Osteoblast (primary cell): Measurements from ENCODE around the gene PRKAR1A. TPM values are rescaled to one million over a fixed set of nuclear protein-coding genes. Genes with fewer than 3 reads are reported as not detected.

Experiments
- DNase-seq: peaks from one replicate; pipeline ENCODE4 v3.0.0; 2011; ENCODE audit warnings: low spot score, mixed read lengths; ENCODE audit not compliant: insufficient read length; ENCODE audit errors: missing footprints
- H2AFZ ChIP-seq: 2 replicates; pipeline ENCODE4 v1.6.0; 2011; ENCODE audit warnings: mild to moderate bottlenecking, low read length
- H3K27ac ChIP-seq: 2 replicates; pipeline ENCODE4 v1.5.1; 2011; ENCODE audit warnings: mild to moderate bottlenecking, low read depth, low read length, moderate library complexity
- H3K27me3 ChIP-seq: 2 replicates; pipeline ENCODE4 v1.6.0; 2012; ENCODE audit warnings: mild to moderate bottlenecking, control low read depth, inconsistent platforms, low read length, moderate library complexity; ENCODE audit not compliant: insufficient read depth
- H3K36me3 ChIP-seq: 2 replicates; pipeline ENCODE4 v1.5.1; 2011; ENCODE audit warnings: mild to moderate bottlenecking, low read length, control low read depth, moderate library complexity; ENCODE audit not compliant: insufficient read depth
- H3K4me1 ChIP-seq: 2 replicates; pipeline ENCODE4 v1.5.1; 2011; ENCODE audit warnings: mild to moderate bottlenecking, low read length, control low read depth, moderate library complexity; ENCODE audit not compliant: insufficient read depth
- H3K4me2 ChIP-seq: 2 replicates; pipeline ENCODE4 v1.6.0; 2011; ENCODE audit warnings: mild to moderate bottlenecking, low read length; ENCODE audit not compliant: insufficient read depth
- H3K4me3 ChIP-seq: fragments of 200-600 bp; sonication (generic); 3 replicates; pipeline ENCODE4 v1.5.1; 2012; ENCODE audit warnings: mild to moderate bottlenecking, low read length, inconsistent platforms; ENCODE audit not compliant: insufficient read depth
- H3K79me2 ChIP-seq: 2 replicates; pipeline ENCODE4 v1.6.0; 2012; ENCODE audit warnings: mild to moderate bottlenecking, low read length, control low read depth, inconsistent platforms; ENCODE audit not compliant: insufficient read depth
- H3K9me3 ChIP-seq: 2 replicates; pipeline ENCODE4 v1.5.1; 2011; ENCODE audit warnings: low read depth, low read length, control low read depth
- H4K20me1 ChIP-seq: 2 replicates; pipeline ENCODE4 v1.6.0; 2012; ENCODE audit warnings: mild to moderate bottlenecking, low read length, control low read depth; ENCODE audit not compliant: insufficient read depth
- total RNA-seq: library from RNA; depleted of rRNA; stranded (reverse); fragments of >200 nt; gene quantifications from 2 replicates; pipeline ENCODE4 v1.2.3, GENCODE V29; 2012
- TF ChIP-seq, protein P1 (sequence below): IDR thresholded peaks from 2 replicates; pipeline ENCODE4 v1.5.1; 2011; ENCODE audit warnings: mild to moderate bottlenecking, low read depth, low read length, moderate library complexity; ENCODE audit errors: extremely low read depth

PRKAR1A gene
- total RNA-seq, 1 donor: 259 TPM

DNA sequence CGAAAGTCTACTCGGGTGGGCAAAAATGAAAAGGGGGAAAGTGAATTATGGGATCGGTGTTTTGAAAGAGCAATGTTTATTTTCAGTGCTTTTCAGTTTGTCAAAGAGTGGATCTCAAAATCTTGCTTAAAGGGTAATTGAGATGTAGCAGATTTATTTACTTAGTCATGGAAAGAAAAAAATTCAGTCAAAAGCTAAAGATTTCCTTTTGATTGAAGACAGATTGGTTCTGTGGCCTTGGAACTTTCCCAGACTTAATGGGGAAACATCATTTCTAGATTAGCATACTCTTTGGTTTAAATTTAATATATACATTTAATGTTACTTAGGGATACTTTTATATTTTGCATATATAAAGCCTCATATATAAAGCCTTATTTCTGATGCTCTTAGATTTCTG is 20.6 kb downstream of the PRKAR1A start:
- Histone ChIP-seq H3K4me2 (no peak overlapping the region), H4K20me1 (no peaks in the 10 kb centered on the region), H3K27ac (peak overlapping the region; percentile 34), H3K4me3 (no peak overlapping the region), H3K9me3 (no peaks in the 10 kb centered on the region), H3K4me1 (peaks cover 20% of the 10 kb centered on the region), H2AFZ (no peak overlapping the region), H3K79me2 (peaks cover 11% of the 10 kb centered on the region), H3K36me3 (peaks cover 97% of the 10 kb centered on the region), H3K27me3 (no peaks in the 10 kb centered on the region)
- DNase-seq: no peak
- TF ChIP-seq, protein P1, sequence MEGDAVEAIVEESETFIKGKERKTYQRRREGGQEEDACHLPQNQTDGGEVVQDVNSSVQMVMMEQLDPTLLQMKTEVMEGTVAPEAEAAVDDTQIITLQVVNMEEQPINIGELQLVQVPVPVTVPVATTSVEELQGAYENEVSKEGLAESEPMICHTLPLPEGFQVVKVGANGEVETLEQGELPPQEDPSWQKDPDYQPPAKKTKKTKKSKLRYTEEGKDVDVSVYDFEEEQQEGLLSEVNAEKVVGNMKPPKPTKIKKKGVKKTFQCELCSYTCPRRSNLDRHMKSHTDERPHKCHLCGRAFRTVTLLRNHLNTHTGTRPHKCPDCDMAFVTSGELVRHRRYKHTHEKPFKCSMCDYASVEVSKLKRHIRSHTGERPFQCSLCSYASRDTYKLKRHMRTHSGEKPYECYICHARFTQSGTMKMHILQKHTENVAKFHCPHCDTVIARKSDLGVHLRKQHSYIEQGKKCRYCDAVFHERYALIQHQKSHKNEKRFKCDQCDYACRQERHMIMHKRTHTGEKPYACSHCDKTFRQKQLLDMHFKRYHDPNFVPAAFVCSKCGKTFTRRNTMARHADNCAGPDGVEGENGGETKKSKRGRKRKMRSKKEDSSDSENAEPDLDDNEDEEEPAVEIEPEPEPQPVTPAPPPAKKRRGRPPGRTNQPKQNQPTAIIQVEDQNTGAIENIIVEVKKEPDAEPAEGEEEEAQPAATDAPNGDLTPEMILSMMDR: no peak

DNA sequence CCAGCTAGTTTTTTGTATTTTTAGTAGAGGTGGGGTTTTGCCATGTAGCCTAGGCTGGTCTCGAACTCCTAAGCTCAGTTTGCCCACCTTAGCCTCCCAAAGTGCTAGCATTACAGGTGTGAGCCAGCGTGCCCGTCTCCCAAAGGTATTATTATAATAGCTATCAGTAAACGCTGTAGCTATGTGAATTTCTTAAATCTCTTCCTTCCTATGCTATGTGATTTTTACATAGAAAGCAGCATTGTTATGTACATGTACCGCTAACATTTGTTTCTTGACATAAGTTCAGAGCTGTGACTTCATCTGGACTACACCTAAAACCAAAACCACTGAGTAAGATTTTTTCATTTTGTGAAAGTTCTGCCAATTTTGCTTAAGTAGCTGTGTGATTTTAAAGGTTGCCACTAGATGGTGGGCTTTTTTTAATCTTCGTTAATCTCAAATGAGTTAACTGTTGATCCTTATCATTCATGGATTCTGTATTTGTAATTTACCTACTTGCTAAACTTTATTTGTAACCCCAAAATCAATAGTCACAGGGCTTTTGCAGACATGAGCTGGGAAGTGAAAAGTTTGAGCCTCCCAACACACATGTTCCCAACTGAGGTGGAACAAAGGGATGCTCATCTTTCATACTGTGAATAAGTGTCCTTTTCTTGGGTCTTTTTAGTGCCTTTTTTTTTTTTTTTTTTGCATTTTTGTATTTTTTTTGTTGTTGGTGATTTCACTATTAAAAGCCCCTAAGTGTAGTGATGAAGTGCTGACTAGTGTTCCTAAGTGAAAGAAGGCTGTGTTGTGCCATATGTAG is 21.9 kb downstream of the PRKAR1A start:
- H3K27me3 ChIP-seq: no peaks in the 10 kb centered on the region
- no peaks in the 10 kb centered on the region for H4K20me1 ChIP-seq
- H3K4me3 ChIP-seq: no peak overlapping the region
- H3K27ac ChIP-seq: peak overlapping the region; percentile 55
- no peak overlapping the region for H3K4me2 ChIP-seq
- TF ChIP-seq, protein P1: peak; percentile 66
- H3K79me2 ChIP-seq: peaks cover 3% of the 10 kb centered on the region
- peaks cover 20% of the 10 kb centered on the region for H3K4me1 ChIP-seq
- no peak for DNase-seq
- no peaks in the 10 kb centered on the region for H3K9me3 ChIP-seq
- peaks cover 95% of the 10 kb centered on the region for H3K36me3 ChIP-seq
- no peak overlapping the region for H2AFZ ChIP-seq

DNA sequence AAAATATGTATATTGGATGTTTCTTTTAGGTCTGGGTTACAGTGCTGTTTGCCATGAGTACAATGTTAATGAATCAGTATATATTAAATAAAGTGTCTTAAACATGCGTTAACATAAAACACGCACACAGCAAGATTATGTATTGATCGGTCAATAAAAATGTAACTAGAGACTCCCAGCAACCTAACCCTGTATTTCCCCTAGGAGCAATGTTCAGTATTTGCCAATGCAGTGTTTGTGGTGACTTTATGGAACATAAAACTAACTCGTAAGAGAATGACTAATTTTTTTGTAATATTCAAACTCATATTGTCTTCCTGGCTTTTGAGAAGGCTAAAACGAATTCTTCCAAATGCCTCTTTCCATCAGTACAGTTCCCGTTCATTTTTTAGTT is 22.5 kb downstream of the PRKAR1A start:
- H2AFZ ChIP-seq: no peak overlapping the region
- H3K9me3 ChIP-seq: no peaks in the 10 kb centered on the region
- TF ChIP-seq, protein P1: no peak
- no peaks in the 10 kb centered on the region for H3K27me3 ChIP-seq
- H4K20me1 ChIP-seq: no peaks in the 10 kb centered on the region
- H3K4me1 ChIP-seq: peaks cover 20% of the 10 kb centered on the region
- H3K36me3 ChIP-seq: peaks cover 95% of the 10 kb centered on the region
- no peak overlapping the region for H3K4me2 ChIP-seq
- no peak overlapping the region for H3K4me3 ChIP-seq
- peak overlapping the region; percentile 55 for H3K27ac ChIP-seq
- H3K79me2 ChIP-seq: peaks cover under 1% of the 10 kb centered on the region
- DNase-seq: no peak

DNA sequence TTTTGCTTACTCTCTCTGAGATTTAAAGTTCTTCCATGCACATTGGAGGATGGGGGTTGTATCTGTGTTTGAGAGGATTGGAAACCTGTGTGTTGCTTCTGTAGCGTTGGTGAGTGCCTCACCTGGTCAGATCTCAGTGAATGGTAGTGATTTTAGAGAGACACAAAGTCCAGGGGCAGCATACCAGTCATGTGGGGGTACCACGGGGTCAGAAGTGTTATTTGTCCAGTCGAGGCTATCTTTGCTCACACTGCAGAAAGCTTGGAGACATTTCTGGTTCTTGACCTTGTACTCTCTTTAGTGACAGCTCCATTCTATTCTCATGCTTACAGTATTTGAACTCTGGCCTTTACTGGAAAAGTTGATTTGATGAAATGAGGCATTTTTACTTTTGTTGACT is 23.7 kb downstream of the PRKAR1A start:
- Histone ChIP-seq H4K20me1 (no peaks in the 10 kb centered on the region), H3K4me3 (no peak overlapping the region), H3K4me1 (peaks cover 20% of the 10 kb centered on the region), H3K9me3 (no peaks in the 10 kb centered on the region), H3K79me2 (no peaks in the 10 kb centered on the region), H3K27ac (no peak overlapping the region), H3K4me2 (no peak overlapping the region), H3K27me3 (no peaks in the 10 kb centered on the region), H2AFZ (no peak overlapping the region), H3K36me3 (peaks cover 92% of the 10 kb centered on the region)
- DNase-seq: no peak
- TF ChIP-seq, protein P1: no peak
